SU-DHL-6 (cell line): Measurements from ENCODE around the gene PCDH12.

Experiments
- H2AFZ ChIP-seq: fragments of 200-600 bp; sonication (generic); 2 replicates; pipeline ENCODE4 v1.6.1; 2014; ENCODE audit warnings: low read depth, mild to moderate bottlenecking, moderate library complexity, mixed read lengths, antibody characterized with exemption, low read length; ENCODE audit not compliant: severe bottlenecking
- H3F3A ChIP-seq: fragments of 200-600 bp; shearing (Covaris generic); 2 replicates; pipeline ENCODE4 v1.6.0; 2016; ENCODE audit warnings: antibody characterized with exemption, mild to moderate bottlenecking; ENCODE audit not compliant: insufficient read depth
- H3K27ac ChIP-seq: fragments of 200-600 bp; sonication (generic); 2 replicates; pipeline ENCODE4 v1.5.1; 2016; ENCODE audit warnings: low read depth, mild to moderate bottlenecking, low read length, moderate library complexity, mixed read lengths
- H3K27me3 ChIP-seq: fragments of 200-600 bp; sonication (generic), shearing (Covaris generic); 2 replicates; pipeline ENCODE4 v1.6.0; 2014; ENCODE audit warnings: mild to moderate bottlenecking, low read length
- H3K36me3 ChIP-seq: fragments of 200-600 bp; sonication (generic); 2 replicates; pipeline ENCODE4 v1.6.1; 2014; ENCODE audit warnings: mild to moderate bottlenecking, low read length, mixed read lengths
- H3K4me2 ChIP-seq: fragments of 300-600, 200-600 bp; shearing (Covaris generic), sonication (generic); 2 replicates; pipeline ENCODE4 v1.6.0; 2014; ENCODE audit warnings: low read length, low read depth, mild to moderate bottlenecking; ENCODE audit not compliant: poor library complexity, severe bottlenecking
- H3K4me3 ChIP-seq: fragments of 200-600 bp; sonication (generic); 2 replicates; pipeline ENCODE4 v1.5.1; 2014; ENCODE audit warnings: antibody characterized with exemption, low read length, mild to moderate bottlenecking, mixed read lengths; ENCODE audit not compliant: insufficient read depth, poor library complexity, severe bottlenecking
- H3K79me2 ChIP-seq: fragments of 200-600 bp; sonication (generic); 2 replicates; pipeline ENCODE4 v1.6.1; 2014; ENCODE audit warnings: mild to moderate bottlenecking, low read length, moderate library complexity; ENCODE audit not compliant: insufficient read depth
- H3K9ac ChIP-seq: fragments of 200-600 bp; sonication (generic); 2 replicates; pipeline ENCODE4 v1.7.0; 2014; ENCODE audit warnings: mild to moderate bottlenecking, low read length
- H3K9me2 ChIP-seq: fragments of 200-600 bp; sonication (generic); replicated peaks from 2 replicates; pipeline ENCODE4 v1.6.1; 2014; ENCODE audit warnings: low read length; ENCODE audit not compliant: insufficient read depth
- H3K9me3 ChIP-seq: fragments of 200-600 bp; sonication (generic); 2 replicates; pipeline ENCODE4 v1.6.1; 2014; ENCODE audit warnings: low read length, mixed read lengths; ENCODE audit not compliant: insufficient read depth
- H4K20me1 ChIP-seq: fragments of 200-600 bp; sonication (generic); 2 replicates; pipeline ENCODE4 v1.6.1; 2014; ENCODE audit warnings: low read depth, mild to moderate bottlenecking, antibody characterized with exemption, low read length, moderate library complexity, mixed read lengths
- CTCF ChIP-seq: fragments of 200-600 bp; sonication (generic); IDR thresholded peaks from one replicate; pipeline ENCODE4 v1.5.1; 2017; ENCODE audit warnings: antibody characterized with exemption, mild to moderate bottlenecking, low read length, moderate library complexity; ENCODE audit not compliant: insufficient read depth, poor library complexity, severe bottlenecking
- EZH2phosphoT487 ChIP-seq: fragments of 200-600 bp; sonication (generic), shearing (Covaris generic); conservative IDR thresholded peaks from 2 replicates; pipeline ENCODE4 v1.6.1; 2018; ENCODE audit warnings: mild to moderate bottlenecking, antibody characterized with exemption, low read length, moderate library complexity, mixed read lengths

The PCDH12 gene

DNA sequence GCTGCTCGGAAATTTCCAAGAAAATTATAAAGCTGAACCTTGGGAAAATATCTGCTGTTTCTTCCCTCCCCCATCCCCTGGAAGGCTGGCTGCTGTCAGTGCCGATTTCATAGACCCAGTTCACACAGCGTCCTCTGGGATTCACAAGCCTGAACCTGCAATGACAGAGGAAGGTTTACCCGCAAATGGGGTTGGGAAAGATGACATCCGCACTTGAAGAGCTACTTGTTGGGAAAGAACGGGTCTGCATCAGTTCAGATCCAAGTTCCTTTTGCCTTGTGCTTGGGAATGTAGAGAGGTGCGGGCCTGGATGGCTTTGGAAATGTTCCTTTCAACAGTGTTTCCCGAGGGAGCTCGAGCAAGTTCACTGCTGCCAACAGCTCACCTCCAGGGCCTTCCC, 13.9 kb downstream of the PCDH12 start:
- Histone ChIP-seq H3K27me3 (no peaks in the 10 kb centered on the region), H4K20me1 (no peaks in the 10 kb centered on the region), H3K4me3 (no peak overlapping the region), H2AFZ (no peak overlapping the region), H3F3A (no peaks in the 10 kb centered on the region; the same call in 1 of the 2 replicates), H3K36me3 (no peaks in the 10 kb centered on the region), H3K9me2 (no peaks in the 10 kb centered on the region), H3K27ac (no peak overlapping the region), H3K79me2 (no peaks in the 10 kb centered on the region), H3K9ac (no peak overlapping the region), H3K9me3 (no peaks in the 10 kb centered on the region), H3K4me2 (no peak overlapping the region)
- no peak for TF ChIP-seq EZH2phosphoT487
- no peak for TF ChIP-seq CTCF

DNA sequence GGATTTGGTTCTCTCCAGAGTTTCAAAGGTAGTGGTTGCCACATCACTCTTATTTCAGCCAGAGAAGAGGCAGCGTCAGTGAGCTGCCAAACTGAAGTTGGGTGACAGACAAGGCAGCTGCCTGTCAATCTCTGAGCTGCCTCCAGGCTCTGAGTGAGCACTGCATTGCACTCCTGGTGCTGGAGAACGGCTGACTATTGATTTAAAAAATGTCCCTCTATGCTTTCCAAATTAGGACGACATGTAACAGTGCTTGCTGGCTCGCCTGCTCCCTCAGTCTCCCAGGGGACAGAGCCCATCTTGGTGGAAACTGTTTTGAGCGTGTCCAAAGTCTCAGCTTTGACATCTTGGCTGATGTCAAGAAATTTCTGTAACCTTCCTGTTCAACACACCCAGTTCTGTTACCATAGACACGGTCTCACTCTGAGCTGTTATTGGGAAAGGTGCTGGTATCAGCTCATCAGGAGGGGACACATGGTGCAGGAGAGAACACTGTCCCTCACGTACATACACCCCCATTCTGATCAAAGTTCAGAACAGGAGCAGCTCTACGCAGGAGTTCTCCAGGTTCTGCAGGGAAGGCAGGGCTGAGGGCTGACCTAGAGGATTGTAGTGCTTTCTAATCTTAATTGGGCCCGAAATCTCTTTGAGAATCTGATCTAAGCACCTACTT, 15.7 kb downstream of the PCDH12 start:
- Histone ChIP-seq H3F3A (no peaks in the 10 kb centered on the region; the same call in 1 of the 2 replicates), H4K20me1 (no peaks in the 10 kb centered on the region), H3K4me2 (no peak overlapping the region), H3K9me3 (no peaks in the 10 kb centered on the region), H3K4me3 (no peak overlapping the region), H2AFZ (no peak overlapping the region), H3K27me3 (no peaks in the 10 kb centered on the region), H3K36me3 (no peaks in the 10 kb centered on the region), H3K79me2 (no peaks in the 10 kb centered on the region), H3K9ac (no peak overlapping the region), H3K9me2 (no peaks in the 10 kb centered on the region), H3K27ac (no peak overlapping the region)
- no peak for TF ChIP-seq EZH2phosphoT487
- no peak for TF ChIP-seq CTCF

- Histone ChIP-seq H3K79me2 (no peaks in the 10 kb centered on the region), H3K4me3 (no peak overlapping the region), H3K9ac (no peak overlapping the region), H3K4me2 (no peak overlapping the region), H3K27me3 (no peaks in the 10 kb centered on the region), H3K36me3 (no peaks in the 10 kb centered on the region), H3F3A (no peaks in the 10 kb centered on the region; the same call in 1 of the 2 replicates), H3K27ac (no peak overlapping the region), H3K9me3 (no peaks in the 10 kb centered on the region), H4K20me1 (no peaks in the 10 kb centered on the region), H3K9me2 (no peaks in the 10 kb centered on the region), H2AFZ (no peak overlapping the region)
- TF ChIP-seq CTCF (no peak), EZH2phosphoT487 (no peak)
Observed at GRCh38 chr5:141941779-141942178, 16.2 kb downstream of the PCDH12 start.
